ENCODE results near the gene STING1.

Gene STING1

GRCh38 chr5:139460455-139460854 lies 22.1 kb downstream of the STING1 start:
- H3K18ac ChIP-seq (ENCODE audit: low read length) = no peak overlapping the region
- H3K27me3 ChIP-seq (ENCODE audit: insufficient read depth, low read length, poor library complexity) = no peaks in the 10 kb centered on the region
- no peak overlapping the region for H4K8ac ChIP-seq (ENCODE audit: low read depth, low read length)
- no peak overlapping the region for H2BK120ac ChIP-seq (ENCODE audit: low read depth, low read length)
- H3K36me3 ChIP-seq (ENCODE audit: control insufficient read depth, insufficient read depth, low read length) = no peaks in the 10 kb centered on the region
- no peaks in the 10 kb centered on the region for H3K79me2 ChIP-seq (ENCODE audit: control insufficient read depth, insufficient read depth, low read length)
- H3K27ac ChIP-seq (ENCODE audit: low read depth, low read length) = no peak overlapping the region
- H3K4ac ChIP-seq (ENCODE audit: low read depth, low read length) = no peak overlapping the region
- H3K4me2 ChIP-seq (ENCODE audit: low read length) = no peak overlapping the region
- no peaks in the 10 kb centered on the region for H3K79me1 ChIP-seq (ENCODE audit: low read length)
- H3K56ac ChIP-seq (ENCODE audit: low read length) = no peak overlapping the region
- no peak overlapping the region for H3K23ac ChIP-seq (ENCODE audit: low read length)
- H2AK5ac ChIP-seq (ENCODE audit: low read length) = no peak overlapping the region
- no peak overlapping the region for H2BK5ac ChIP-seq (ENCODE audit: low read length)
- no peak overlapping the region for H3K4me3 ChIP-seq (ENCODE audit: low read length)
- no CpG with 5 or more reads among the region's 1 CpG for WGBS (ENCODE audit: extremely low coverage, insufficient coverage, low lambda C conversion rate)
- no peak for DNase-seq
- H2BK15ac ChIP-seq (replicated peaks; ENCODE audit: low read depth) = no peak overlapping the region
- peaks cover 8% of the 10 kb centered on the region for H3K4me1 ChIP-seq (ENCODE audit: control insufficient read depth, low read depth, low read length)
- H3K9ac ChIP-seq (ENCODE audit: low read length) = no peak overlapping the region
- no peak overlapping the region for H4K5ac ChIP-seq (ENCODE audit: low read length)

- Histone ChIP-seq H3K79me1 (ENCODE audit: low read length) (no peaks in the 10 kb centered on the region), H3K27ac (ENCODE audit: low read depth, low read length) (no peak overlapping the region)
Observed at GRCh38 chr5:139459451-139459934, 23.1 kb downstream of the STING1 start.

GRCh38 chr5:139458580-139459407 lies 23.8 kb downstream of the STING1 start:
- H2BK15ac ChIP-seq (replicated peaks; ENCODE audit: low read depth) = no peak overlapping the region
- H3K4me1 ChIP-seq (ENCODE audit: control insufficient read depth, low read depth, low read length) = peaks cover 8% of the 10 kb centered on the region
- DNase-seq = no peak
- H3K79me2 ChIP-seq (ENCODE audit: control insufficient read depth, insufficient read depth, low read length) = no peaks in the 10 kb centered on the region
- no peak overlapping the region for H4K8ac ChIP-seq (ENCODE audit: low read depth, low read length)
- no peak overlapping the region for H3K18ac ChIP-seq (ENCODE audit: low read length)
- H4K5ac ChIP-seq (ENCODE audit: low read length) = no peak overlapping the region
- H3K9ac ChIP-seq (ENCODE audit: low read length) = no peak overlapping the region
- no peak overlapping the region for H2AK5ac ChIP-seq (ENCODE audit: low read length)
- H3K36me3 ChIP-seq (ENCODE audit: control insufficient read depth, insufficient read depth, low read length) = no peaks in the 10 kb centered on the region
- no peak overlapping the region for H3K4me3 ChIP-seq (ENCODE audit: low read length)
- no peak overlapping the region for H3K27ac ChIP-seq (ENCODE audit: low read depth, low read length)
- no CpG with 5 or more reads among the region's 8 CpGs for whole genome bisulfite sequencing (ENCODE audit: extremely low coverage, insufficient coverage, low lambda C conversion rate)
- H3K4ac ChIP-seq (ENCODE audit: low read depth, low read length) = no peak overlapping the region
- no peak overlapping the region for H3K4me2 ChIP-seq (ENCODE audit: low read length)
- H3K56ac ChIP-seq (ENCODE audit: low read length) = no peak overlapping the region
- no peak overlapping the region for H3K23ac ChIP-seq (ENCODE audit: low read length)
- H2BK120ac ChIP-seq (ENCODE audit: low read depth, low read length) = no peak overlapping the region
- H3K79me1 ChIP-seq (ENCODE audit: low read length) = no peaks in the 10 kb centered on the region
- H2BK5ac ChIP-seq (ENCODE audit: low read length) = no peak overlapping the region
- no peaks in the 10 kb centered on the region for H3K27me3 ChIP-seq (ENCODE audit: insufficient read depth, low read length, poor library complexity)

More at GRCh38 chr5:139459451-139459934, 23.1 kb downstream of the STING1 start:
- Histone ChIP-seq H2BK120ac (ENCODE audit: low read depth, low read length) (no peak overlapping the region), H3K18ac (ENCODE audit: low read length) (no peak overlapping the region), H3K27me3 (ENCODE audit: insufficient read depth, low read length, poor library complexity) (no peaks in the 10 kb centered on the region), H3K4me2 (ENCODE audit: low read length) (no peak overlapping the region), H3K9ac (ENCODE audit: low read length) (no peak overlapping the region), H3K4me1 (ENCODE audit: control insufficient read depth, low read depth, low read length) (peaks cover 8% of the 10 kb centered on the region), H2BK15ac (replicated peaks; ENCODE audit: low read depth) (no peak overlapping the region), H3K36me3 (ENCODE audit: control insufficient read depth, insufficient read depth, low read length) (no peaks in the 10 kb centered on the region), H3K79me2 (ENCODE audit: control insufficient read depth, insufficient read depth, low read length) (no peaks in the 10 kb centered on the region), H4K5ac (ENCODE audit: low read length) (no peak overlapping the region), H2AK5ac (ENCODE audit: low read length) (no peak overlapping the region), H3K4ac (ENCODE audit: low read depth, low read length) (no peak overlapping the region), H3K56ac (ENCODE audit: low read length) (no peak overlapping the region), H4K8ac (ENCODE audit: low read depth, low read length) (no peak overlapping the region), H2BK5ac (ENCODE audit: low read length) (no peak overlapping the region), H3K4me3 (ENCODE audit: low read length) (no peak overlapping the region), H3K23ac (ENCODE audit: low read length) (no peak overlapping the region)
- WGBS (ENCODE audit: extremely low coverage, insufficient coverage, low lambda C conversion rate) = no CpG with 5 or more reads among the region's 8 CpGs
- DNase-seq = no peak

DNA sequence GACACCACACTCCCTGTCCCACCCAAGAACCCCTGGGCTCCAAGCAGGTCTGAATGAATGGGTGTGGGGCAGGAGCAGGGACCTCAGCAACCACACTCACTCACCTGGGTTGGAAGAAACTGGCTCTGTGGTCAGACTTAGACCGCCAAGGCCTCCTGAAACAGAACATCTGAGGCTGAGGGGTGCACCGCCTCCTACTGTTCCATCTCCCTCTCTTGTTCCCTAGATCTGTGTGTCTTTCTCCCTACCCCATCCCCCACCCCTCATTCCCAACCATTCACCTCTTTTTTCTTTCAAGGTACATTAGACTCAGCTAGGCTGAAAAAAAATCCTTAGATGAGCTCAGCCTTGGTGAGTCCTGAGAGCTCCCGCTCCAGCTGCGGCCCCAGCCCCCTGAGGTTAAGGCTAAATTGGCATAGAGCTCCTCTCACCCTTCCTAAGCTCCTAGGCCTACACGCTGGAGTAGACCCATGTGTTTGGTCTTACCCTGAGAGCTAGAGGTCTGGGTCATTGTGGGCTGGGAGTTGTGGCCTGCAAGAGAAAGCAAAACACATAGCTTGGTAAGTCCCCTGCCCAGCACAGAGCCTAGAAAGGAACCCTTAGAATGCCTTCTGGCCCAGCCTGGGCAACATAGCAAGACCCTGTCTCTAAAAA lies 24.8 kb downstream of the STING1 start:
- H2BK15ac ChIP-seq (replicated peaks; ENCODE audit: low read depth) = no peak overlapping the region
- no peak overlapping the region for H3K4me3 ChIP-seq (ENCODE audit: low read length)
- no peak overlapping the region for H3K56ac ChIP-seq (ENCODE audit: low read length)
- no peak for DNase-seq
- H2BK5ac ChIP-seq (ENCODE audit: low read length) = no peak overlapping the region
- no peak overlapping the region for H3K27ac ChIP-seq (ENCODE audit: low read depth, low read length)
- WGBS (ENCODE audit: extremely low coverage, insufficient coverage, low lambda C conversion rate) = no CpG with 5 or more reads among the region's 5 CpGs
- no peak overlapping the region for H3K9ac ChIP-seq (ENCODE audit: low read length)
- no peak overlapping the region for H3K23ac ChIP-seq (ENCODE audit: low read length)
- H2AK5ac ChIP-seq (ENCODE audit: low read length) = no peak overlapping the region
- H3K4ac ChIP-seq (ENCODE audit: low read depth, low read length) = no peak overlapping the region
- H3K18ac ChIP-seq (ENCODE audit: low read length) = no peak overlapping the region
- H3K79me2 ChIP-seq (ENCODE audit: control insufficient read depth, insufficient read depth, low read length) = no peaks in the 10 kb centered on the region
- peaks cover 6% of the 10 kb centered on the region for H3K4me1 ChIP-seq (ENCODE audit: control insufficient read depth, low read depth, low read length)
- H3K36me3 ChIP-seq (ENCODE audit: control insufficient read depth, insufficient read depth, low read length) = no peaks in the 10 kb centered on the region
- H3K79me1 ChIP-seq (ENCODE audit: low read length) = no peaks in the 10 kb centered on the region
- no peak overlapping the region for H3K4me2 ChIP-seq (ENCODE audit: low read length)
- no peak overlapping the region for H4K8ac ChIP-seq (ENCODE audit: low read depth, low read length)
- H3K27me3 ChIP-seq (ENCODE audit: insufficient read depth, low read length, poor library complexity) = no peaks in the 10 kb centered on the region
- H2BK120ac ChIP-seq (ENCODE audit: low read depth, low read length) = no peak overlapping the region
- H4K5ac ChIP-seq (ENCODE audit: low read length) = no peak overlapping the region

- no peak overlapping the region for H3K23ac ChIP-seq (ENCODE audit: low read length)
- no peaks in the 10 kb centered on the region for H3K79me1 ChIP-seq (ENCODE audit: low read length)
- no peak overlapping the region for H3K18ac ChIP-seq (ENCODE audit: low read length)
- no CpG with 5 or more reads among the region's 5 CpGs for WGBS (ENCODE audit: extremely low coverage, insufficient coverage, low lambda C conversion rate)
- H2BK15ac ChIP-seq (replicated peaks; ENCODE audit: low read depth) = no peak overlapping the region
- no peak overlapping the region for H3K27ac ChIP-seq (ENCODE audit: low read depth, low read length)
- no peak overlapping the region for H3K56ac ChIP-seq (ENCODE audit: low read length)
- no peak overlapping the region for H3K4ac ChIP-seq (ENCODE audit: low read depth, low read length)
- no peak overlapping the region for H4K8ac ChIP-seq (ENCODE audit: low read depth, low read length)
- H3K36me3 ChIP-seq (ENCODE audit: control insufficient read depth, insufficient read depth, low read length) = no peaks in the 10 kb centered on the region
- peaks cover 2% of the 10 kb centered on the region for H3K4me1 ChIP-seq (ENCODE audit: control insufficient read depth, low read depth, low read length)
- no peak overlapping the region for H4K5ac ChIP-seq (ENCODE audit: low read length)
- DNase-seq = no peak
- no peak overlapping the region for H2BK5ac ChIP-seq (ENCODE audit: low read length)
- no peaks in the 10 kb centered on the region for H3K79me2 ChIP-seq (ENCODE audit: control insufficient read depth, insufficient read depth, low read length)
- no peak overlapping the region for H2BK120ac ChIP-seq (ENCODE audit: low read depth, low read length)
- H3K4me3 ChIP-seq (ENCODE audit: low read length) = no peak overlapping the region
- H3K9ac ChIP-seq (ENCODE audit: low read length) = no peak overlapping the region
- no peak overlapping the region for H3K4me2 ChIP-seq (ENCODE audit: low read length)
- no peaks in the 10 kb centered on the region for H3K27me3 ChIP-seq (ENCODE audit: insufficient read depth, low read length, poor library complexity)
- no peak overlapping the region for H2AK5ac ChIP-seq (ENCODE audit: low read length)
Observed at GRCh38 chr5:139457241-139457640, 25.3 kb downstream of the STING1 start.
